ENCODE measurements around the gene MTCH2.

MTCH2 gene

DNA sequence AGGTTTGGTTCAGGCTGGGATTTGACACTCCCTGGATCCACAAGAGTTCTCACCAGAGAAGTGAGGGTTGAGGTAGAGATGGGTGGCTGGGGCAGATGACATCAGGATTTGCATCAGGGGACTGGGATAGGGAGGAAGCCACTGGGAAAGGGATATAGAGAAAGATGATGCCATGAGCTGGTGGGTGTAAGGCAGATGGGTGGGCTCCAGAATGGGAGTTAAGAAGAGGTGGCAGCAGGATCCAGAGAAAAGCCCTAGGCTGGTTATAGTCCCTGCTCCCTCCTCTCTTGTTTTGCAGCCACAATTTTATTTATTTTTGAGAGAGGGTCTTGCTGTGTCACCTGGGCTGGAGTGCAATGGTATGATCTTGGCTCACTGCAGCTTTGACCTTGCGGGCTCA lies 46.4 kb downstream of the MTCH2 start:
- no peak for DNase-seq (ENCODE audit: extremely low read depth, low read depth)
- TF ChIP-seq, protein P1, sequence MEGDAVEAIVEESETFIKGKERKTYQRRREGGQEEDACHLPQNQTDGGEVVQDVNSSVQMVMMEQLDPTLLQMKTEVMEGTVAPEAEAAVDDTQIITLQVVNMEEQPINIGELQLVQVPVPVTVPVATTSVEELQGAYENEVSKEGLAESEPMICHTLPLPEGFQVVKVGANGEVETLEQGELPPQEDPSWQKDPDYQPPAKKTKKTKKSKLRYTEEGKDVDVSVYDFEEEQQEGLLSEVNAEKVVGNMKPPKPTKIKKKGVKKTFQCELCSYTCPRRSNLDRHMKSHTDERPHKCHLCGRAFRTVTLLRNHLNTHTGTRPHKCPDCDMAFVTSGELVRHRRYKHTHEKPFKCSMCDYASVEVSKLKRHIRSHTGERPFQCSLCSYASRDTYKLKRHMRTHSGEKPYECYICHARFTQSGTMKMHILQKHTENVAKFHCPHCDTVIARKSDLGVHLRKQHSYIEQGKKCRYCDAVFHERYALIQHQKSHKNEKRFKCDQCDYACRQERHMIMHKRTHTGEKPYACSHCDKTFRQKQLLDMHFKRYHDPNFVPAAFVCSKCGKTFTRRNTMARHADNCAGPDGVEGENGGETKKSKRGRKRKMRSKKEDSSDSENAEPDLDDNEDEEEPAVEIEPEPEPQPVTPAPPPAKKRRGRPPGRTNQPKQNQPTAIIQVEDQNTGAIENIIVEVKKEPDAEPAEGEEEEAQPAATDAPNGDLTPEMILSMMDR (IDR thresholded peaks at IDR 0.05; ENCODE audit: low read depth, low read length): no peak

DNA sequence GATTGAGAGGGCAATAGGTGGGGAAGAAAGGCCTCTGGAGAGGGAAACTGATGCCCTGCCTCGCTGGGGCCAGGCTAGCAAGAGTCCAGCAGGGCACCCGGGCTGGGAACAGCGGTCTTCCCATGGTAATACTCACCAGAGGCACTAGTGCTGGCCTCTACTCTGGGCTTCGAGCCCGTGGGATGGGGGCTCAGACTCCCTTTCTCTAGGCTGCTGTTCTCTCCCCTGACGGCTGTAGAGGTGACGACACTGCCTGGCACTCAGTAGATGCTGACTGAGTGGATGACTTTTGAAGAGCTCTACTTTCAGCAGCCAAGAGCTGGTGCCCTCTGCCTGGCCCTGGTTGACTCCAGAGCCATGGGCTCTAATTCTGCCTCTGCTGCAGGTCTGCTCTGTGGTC lies 47.3 kb downstream of the MTCH2 start:
- no peak for DNase-seq (ENCODE audit: extremely low read depth, low read depth)
- TF ChIP-seq, protein P1 (IDR thresholded peaks at IDR 0.05; ENCODE audit: low read depth, low read length): no peak

DNA sequence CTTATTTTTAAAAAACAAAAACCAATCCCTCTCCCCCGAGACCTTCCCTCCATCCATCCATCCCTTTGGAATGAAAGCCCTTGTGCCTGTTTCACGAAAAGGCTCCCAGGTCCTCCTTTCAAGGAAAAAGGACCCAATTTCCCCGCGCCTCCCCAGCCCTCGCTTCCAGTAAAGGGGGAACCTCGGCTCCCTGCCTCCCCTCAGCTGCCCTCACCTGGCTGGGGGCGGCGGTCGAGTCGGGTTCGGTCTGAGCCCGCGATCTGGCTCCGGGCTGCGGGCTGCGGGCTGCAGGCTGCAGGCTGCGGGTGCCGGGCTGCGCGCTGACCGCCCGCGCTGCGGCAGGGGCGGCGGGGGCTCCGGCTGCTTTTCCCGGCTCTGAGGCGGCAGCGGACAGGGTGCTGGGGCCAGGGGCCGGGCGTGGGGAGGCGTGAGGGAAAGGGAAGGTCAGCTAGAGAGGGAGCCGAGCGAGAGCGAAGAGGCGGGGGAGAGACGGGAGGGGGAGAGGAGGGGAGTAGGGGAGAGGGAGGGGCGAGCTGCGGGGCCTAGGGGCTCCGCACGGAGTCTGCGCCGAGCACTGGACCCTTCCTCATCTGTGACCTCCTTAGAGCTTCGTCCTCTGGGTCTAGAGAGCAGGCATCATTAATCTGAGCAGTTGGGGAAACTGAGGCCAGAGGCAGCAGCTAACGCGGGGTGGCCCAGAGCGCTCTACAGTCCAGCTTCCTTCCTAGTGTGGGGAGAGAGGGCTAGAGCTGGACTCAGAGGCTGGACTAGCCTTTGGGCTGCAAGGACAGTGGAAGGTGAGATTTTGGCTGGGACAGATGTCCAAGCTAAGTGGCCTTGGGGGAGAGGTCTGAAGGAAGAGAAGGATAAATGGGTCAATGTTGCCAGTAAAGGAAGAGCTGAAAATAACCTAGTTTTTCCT lies 48.2 kb downstream of the MTCH2 start, which contains the start of gene C1QTNF4:
Gene C1QTNF4 (minus strand): TSS at position 478 of the 922 bp plus-strand sequence. CDS start 3,601 bp downstream, outside the sequence.
- TF ChIP-seq, protein P1 (IDR thresholded peaks at IDR 0.05; ENCODE audit: low read depth, low read length): no peak
- no peak for DNase-seq (ENCODE audit: extremely low read depth, low read depth)

- no peak for DNase-seq (ENCODE audit: extremely low read depth, low read depth)
- TF ChIP-seq, protein P1 (IDR thresholded peaks at IDR 0.05; ENCODE audit: low read depth, low read length): no peak
Measured at GRCh38 chr11:47593492-47593933, 48.8 kb downstream of the MTCH2 start.

GRCh38 chr11:47592970-47593369 lies 49.4 kb downstream of the MTCH2 start:
- TF ChIP-seq, protein P1 (IDR thresholded peaks at IDR 0.05; ENCODE audit: low read depth, low read length): no peak
- no peak for DNase-seq (ENCODE audit: extremely low read depth, low read depth)

DNA sequence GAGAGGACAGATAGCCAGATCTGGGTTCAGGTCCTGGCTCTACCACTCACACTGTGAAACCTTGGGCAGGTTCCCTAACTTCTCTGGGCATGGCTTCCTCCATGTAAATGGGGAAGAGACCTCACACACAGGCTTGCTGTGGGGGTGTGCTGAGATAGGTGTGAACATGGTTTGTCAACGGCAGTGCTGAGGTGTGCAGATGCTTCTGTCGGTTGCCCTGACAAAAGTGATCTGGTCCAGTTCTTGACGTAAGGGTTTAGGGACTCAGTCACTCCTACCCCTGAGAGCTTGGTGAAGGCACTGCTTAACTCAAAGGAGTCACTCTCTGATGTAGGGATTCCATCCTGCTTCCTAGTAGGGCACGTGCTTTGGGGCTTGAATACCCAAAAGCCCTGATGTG lies 50.1 kb downstream of the MTCH2 start:
- TF ChIP-seq, protein P1 (IDR thresholded peaks at IDR 0.05; ENCODE audit: low read depth, low read length): no peak
- DNase-seq (ENCODE audit: extremely low read depth, low read depth): no peak

- TF ChIP-seq, protein P1 (IDR thresholded peaks at IDR 0.05; ENCODE audit: low read depth, low read length): no peak
- no peak for DNase-seq (ENCODE audit: extremely low read depth, low read depth)
Measured at GRCh38 chr11:47591764-47592163, 50.6 kb downstream of the MTCH2 start.

Data from AG09319 (cell line).